ENCODE results near the gene KIF5A. TPM values are rescaled to one million over a fixed set of nuclear protein-coding genes. Genes with fewer than 3 reads are reported as not detected.
"Not testable (repeated sequence)": the region's sequence is repeated elsewhere in the genome, so short reads cannot be mapped to it uniquely, and the experiment has no call there.

KIF5A gene
- 1 to 10 TPM; 2.3 to 4.5 TPM for total RNA-seq
- polyA plus RNA-seq (2013, experiment 1 of 2), result 17.2 TPM
- polyA plus RNA-seq (2013, experiment 2 of 2), result 14.5 TPM
- long read RNA-seq, experiment 1, partial matches to known transcripts, result 0 of 1 reads
- long read RNA-seq, experiment 1, other reads (novel, unspliced or antisense), result 1 of 1 reads
- long read RNA-seq, experiment 2, full-length matches to known transcripts, result 1 of 3 reads
- long read RNA-seq, experiment 2, partial matches to known transcripts, result 1 of 3 reads
- long read RNA-seq, experiment 2, other reads (novel, unspliced or antisense), result 1 of 3 reads
- long read RNA-seq, experiment 3, partial matches to known transcripts, result 2 of 4 reads
- long read RNA-seq, experiment 3, other reads (novel, unspliced or antisense), result 2 of 4 reads
- long read RNA-seq, experiment 4, result 0 reads

DNA sequence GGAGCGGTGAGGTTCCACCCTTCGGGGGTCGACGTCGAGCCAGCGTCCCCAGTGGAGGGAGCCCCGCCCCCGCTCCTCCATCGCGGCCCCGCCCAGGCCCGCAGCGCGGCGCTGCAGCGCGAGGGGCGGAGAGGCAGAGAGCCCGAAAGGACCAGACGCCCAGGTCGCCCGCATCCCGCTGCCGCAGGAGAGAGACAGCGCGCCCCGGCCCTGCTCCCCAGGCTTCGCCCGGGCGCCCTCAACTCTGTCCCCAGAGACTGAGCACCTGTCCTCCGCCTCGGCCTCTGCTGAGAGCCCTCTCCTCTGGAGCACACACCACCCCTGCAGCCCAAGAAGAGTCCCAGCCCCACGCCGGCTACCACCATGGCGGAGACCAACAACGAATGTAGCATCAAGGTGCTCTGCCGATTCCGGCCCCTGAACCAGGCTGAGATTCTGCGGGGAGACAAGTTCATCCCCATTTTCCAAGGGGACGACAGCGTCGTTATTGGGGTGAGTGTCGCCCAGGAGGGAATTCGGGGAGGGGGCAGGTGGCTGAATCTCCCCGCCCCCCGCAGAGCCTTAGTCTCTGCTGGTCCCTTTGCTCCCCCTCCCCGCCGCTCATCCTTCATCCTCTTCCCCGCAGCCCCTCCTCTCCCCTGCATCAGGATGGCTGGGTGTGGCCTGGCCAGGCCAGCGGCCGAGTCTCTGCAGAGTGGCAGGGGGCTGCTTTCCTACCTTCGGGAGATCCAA is at the start of gene KIF5A:
TSS of gene KIF5A (plus strand) at position 136 of the 732 bp plus-strand sequence. CDS start at position 364, 228 bp downstream.
- Histone ChIP-seq H3K27ac (ENCODE audit: low read depth, low read length) (no peak within 1 kb of the TSS), H3K9ac (ENCODE audit: extremely low read depth, low read length, poor library complexity, severe bottlenecking) (no peak within 1 kb of the TSS), H3K9me3 (ENCODE audit: control insufficient read depth, low read length) (no peaks in the 10 kb centered on the region), H3K36me3 (ENCODE audit: control insufficient read depth, insufficient read depth, low read length) (peaks cover 8% of the 10 kb centered on the region), H3K27me3 (ENCODE audit: control insufficient read depth, insufficient read depth, low read length, poor library complexity, severe bottlenecking) (peaks cover 32% of the 10 kb centered on the region), H3K4me3 (ENCODE audit: low read length) (peak within 1 kb of the TSS; percentile 81), H3K4me1 (ENCODE audit: control insufficient read depth, insufficient read depth, low read length) (peaks cover 4% of the 10 kb centered on the region)
- peaks cover 23% of the 10 kb centered on the region for H3K4me1 Mint-ChIP-seq
- WGBS, 2 experiments (ENCODE audit: insufficient coverage in 1 of 2, insufficient read length in 1 of 2), result 1 to 3% methylated on average over 22 to 52 of the region's 52 CpGs
- peak; percentile 18 for TF ChIP-seq CTCF (conservative IDR thresholded peaks at IDR 0.05)
- peaks cover 2% of the 10 kb centered on the region for H3K36me3 Mint-ChIP-seq (ENCODE audit: low read depth)
- peak within 1 kb of the TSS; percentile 70 for H3K4me3 Mint-ChIP-seq
- H3K9me3 Mint-ChIP-seq, result no peaks in the 10 kb centered on the region
- H3K27me3 Mint-ChIP-seq (ENCODE audit: insufficient read depth), result peaks cover 38% of the 10 kb centered on the region
- peak; percentile 92 for DNase-seq
- H3K27ac Mint-ChIP-seq, result no peak within 1 kb of the TSS

DNA sequence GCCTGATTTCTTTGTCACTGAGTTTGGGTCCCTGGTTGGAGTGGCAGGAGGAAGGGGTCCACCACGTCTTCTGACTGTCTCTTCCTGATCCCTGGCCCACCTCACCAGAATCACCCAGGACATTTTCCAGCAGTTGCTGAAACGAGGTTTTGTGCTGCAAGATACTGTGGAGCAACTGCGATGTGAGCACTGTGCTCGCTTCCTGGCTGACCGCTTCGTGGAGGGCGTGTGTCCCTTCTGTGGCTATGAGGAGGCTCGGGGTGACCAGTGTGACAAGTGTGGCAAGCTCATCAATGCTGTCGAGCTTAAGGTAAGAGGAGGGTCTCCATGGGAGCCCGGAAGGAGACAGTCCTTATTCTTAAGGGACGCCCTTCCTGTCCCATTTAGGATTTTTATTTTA is 49.6 kb upstream of the KIF5A start:
- Mint-ChIP-seq H3K9me3 (peaks cover 19% of the 10 kb centered on the region), H3K36me3 (ENCODE audit: low read depth) (peaks cover 93% of the 10 kb centered on the region), H3K4me1 (no peaks in the 10 kb centered on the region), H3K27me3 (ENCODE audit: insufficient read depth) (no peaks in the 10 kb centered on the region), H3K27ac (no peak overlapping the region), H3K4me3 (no peak overlapping the region)
- H3K36me3 ChIP-seq (ENCODE audit: control insufficient read depth, insufficient read depth, low read length), result peaks cover 89% of the 10 kb centered on the region
- no peak for TF ChIP-seq CTCF (conservative IDR thresholded peaks at IDR 0.05)
- no peak overlapping the region for H3K4me3 ChIP-seq (ENCODE audit: low read length)
- no peaks in the 10 kb centered on the region for H3K27me3 ChIP-seq (ENCODE audit: control insufficient read depth, insufficient read depth, low read length, poor library complexity, severe bottlenecking)
- no peaks in the 10 kb centered on the region for H3K4me1 ChIP-seq (ENCODE audit: control insufficient read depth, insufficient read depth, low read length)
- H3K9me3 ChIP-seq (ENCODE audit: control insufficient read depth, low read length), result peaks cover 32% of the 10 kb centered on the region
- H3K9ac ChIP-seq (ENCODE audit: extremely low read depth, low read length, poor library complexity, severe bottlenecking), result no peak overlapping the region
- no peak overlapping the region for H3K27ac ChIP-seq (ENCODE audit: low read depth, low read length)
- DNase-seq, result no peak
- 95 to 96% methylated on average over 10 to 11 of the region's 11 CpGs for WGBS, 2 experiments (ENCODE audit: insufficient coverage in 1 of 2, insufficient read length in 1 of 2)

- not testable (repeated sequence) for H3K4me3 Mint-ChIP-seq; H3K9ac ChIP-seq (ENCODE audit: extremely low read depth, low read length, poor library complexity, severe bottlenecking); DNase-seq; H3K27me3 ChIP-seq (ENCODE audit: control insufficient read depth, insufficient read depth, low read length, poor library complexity, severe bottlenecking); H3K4me3 ChIP-seq (ENCODE audit: low read length); H3K4me1 ChIP-seq (ENCODE audit: control insufficient read depth, insufficient read depth, low read length); H3K27ac Mint-ChIP-seq; H3K27me3 Mint-ChIP-seq (ENCODE audit: insufficient read depth); H3K27ac ChIP-seq (ENCODE audit: low read depth, low read length); H3K4me1 Mint-ChIP-seq
- H3K9me3 Mint-ChIP-seq, result peaks cover 24% of the 10 kb centered on the region
- 97 to 99% methylated on average over 11 to 21 of the region's 22 CpGs for WGBS, 2 experiments (ENCODE audit: insufficient coverage in 1 of 2, insufficient read length in 1 of 2)
- Histone ChIP-seq H3K9me3 (ENCODE audit: control insufficient read depth, low read length) (peaks cover 47% of the 10 kb centered on the region), H3K36me3 (ENCODE audit: control insufficient read depth, insufficient read depth, low read length) (peaks cover 86% of the 10 kb centered on the region)
- peaks cover 86% of the 10 kb centered on the region for H3K36me3 Mint-ChIP-seq (ENCODE audit: low read depth)
Observed at GRCh38 chr12:57502311-57502969, 47.4 kb upstream of the KIF5A start.

DNA sequence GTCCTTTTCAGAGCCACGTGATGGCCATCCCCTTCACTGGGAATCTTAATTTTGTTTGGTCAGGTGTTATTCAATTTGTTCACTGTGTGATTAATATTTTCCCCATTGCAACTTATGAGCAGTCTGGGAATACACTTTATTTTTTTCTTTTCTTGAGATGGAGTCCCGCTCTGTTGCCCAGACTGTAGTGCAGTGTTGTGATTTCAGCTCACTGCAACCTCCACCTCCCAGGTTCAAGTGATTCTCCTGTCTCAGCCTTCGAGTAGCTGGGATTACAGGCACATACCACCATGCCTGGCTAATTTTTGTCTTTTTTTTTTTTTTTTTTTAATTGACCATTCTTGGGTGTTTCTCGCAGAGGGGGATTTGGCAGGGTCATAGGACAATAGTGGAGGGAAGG is 43.3 kb upstream of the KIF5A start:
- Histone ChIP-seq H3K9me3 (ENCODE audit: control insufficient read depth, low read length) (peaks cover 33% of the 10 kb centered on the region), H3K36me3 (ENCODE audit: control insufficient read depth, insufficient read depth, low read length) (peaks cover 79% of the 10 kb centered on the region)
- H3K9ac ChIP-seq (ENCODE audit: extremely low read depth, low read length, poor library complexity, severe bottlenecking); H3K4me3 ChIP-seq (ENCODE audit: low read length); H3K4me3 Mint-ChIP-seq; H3K27me3 Mint-ChIP-seq (ENCODE audit: insufficient read depth); H3K4me1 ChIP-seq (ENCODE audit: control insufficient read depth, insufficient read depth, low read length); H3K27ac Mint-ChIP-seq; DNase-seq; H3K27me3 ChIP-seq (ENCODE audit: control insufficient read depth, insufficient read depth, low read length, poor library complexity, severe bottlenecking); H3K27ac ChIP-seq (ENCODE audit: low read depth, low read length); H3K4me1 Mint-ChIP-seq: not testable (repeated sequence)
- 92 to 100% methylated on average over 2 to 3 of the region's 4 CpGs for WGBS, 2 experiments (ENCODE audit: insufficient coverage in 1 of 2, insufficient read length in 1 of 2)
- peaks cover 82% of the 10 kb centered on the region for H3K36me3 Mint-ChIP-seq (ENCODE audit: low read depth)
- H3K9me3 Mint-ChIP-seq, result peaks cover 39% of the 10 kb centered on the region

DNA sequence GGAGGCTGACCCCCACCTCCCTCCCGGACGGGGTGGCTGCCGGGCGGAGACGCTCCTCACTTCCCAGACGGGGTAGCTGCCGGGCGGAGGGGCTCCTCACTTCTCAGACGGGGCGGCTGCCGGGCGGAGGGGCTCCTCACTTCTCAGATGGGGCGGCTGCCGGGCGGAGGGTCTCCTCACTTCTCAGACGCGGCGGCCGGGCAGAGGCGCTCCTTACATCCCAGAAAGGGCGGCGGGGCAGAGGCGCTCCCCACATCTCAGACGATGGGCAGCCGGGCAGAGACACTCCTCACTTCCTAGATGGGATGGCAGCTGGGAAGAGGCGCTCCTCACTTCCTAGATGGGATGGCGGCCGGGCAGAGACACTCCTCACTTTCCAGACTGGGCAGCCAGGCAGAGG is 42.0 kb upstream of the KIF5A start:
- 96% methylated on average over 5 of the region's 28 CpGs; no CpG with 5 or more reads in 1 of the 2 experiments for WGBS, 2 experiments (ENCODE audit: insufficient coverage in 1 of 2, insufficient read length in 1 of 2)
- Mint-ChIP-seq H3K9me3 (peaks cover 39% of the 10 kb centered on the region), H3K36me3 (ENCODE audit: low read depth) (peaks cover 84% of the 10 kb centered on the region)
- not testable (repeated sequence) for DNase-seq; H3K27ac ChIP-seq (ENCODE audit: low read depth, low read length); H3K27ac Mint-ChIP-seq; H3K4me3 ChIP-seq (ENCODE audit: low read length); H3K27me3 ChIP-seq (ENCODE audit: control insufficient read depth, insufficient read depth, low read length, poor library complexity, severe bottlenecking); H3K27me3 Mint-ChIP-seq (ENCODE audit: insufficient read depth); H3K4me1 ChIP-seq (ENCODE audit: control insufficient read depth, insufficient read depth, low read length); H3K4me1 Mint-ChIP-seq; H3K9ac ChIP-seq (ENCODE audit: extremely low read depth, low read length, poor library complexity, severe bottlenecking); H3K4me3 Mint-ChIP-seq
- H3K9me3 ChIP-seq (ENCODE audit: control insufficient read depth, low read length), result peaks cover 28% of the 10 kb centered on the region
- peaks cover 80% of the 10 kb centered on the region for H3K36me3 ChIP-seq (ENCODE audit: control insufficient read depth, insufficient read depth, low read length)

All from endodermal cell (in vitro differentiated cells).